Endodermal cell (in vitro differentiated cells): Measurements from ENCODE around the gene FAM13B. TPM values are rescaled to one million over a fixed set of nuclear protein-coding genes. Genes with fewer than 3 reads are reported as not detected.
"Not testable (repeated sequence)": the region's sequence is repeated elsewhere in the genome, so short reads cannot be mapped to it uniquely, and the experiment has no call there.

Experiments
- DNase-seq: peaks from one replicate; pipeline ENCODE4 v3.0.0-alpha.2; 2017
- H3K27ac ChIP-seq: 2 replicates; pipeline ENCODE4 v1.5.1; 2013; ENCODE audit warnings: mild to moderate bottlenecking, low read depth, low read length, moderate library complexity
- H3K27me3 ChIP-seq: 2 replicates; pipeline ENCODE4 v1.6.1; 2013; ENCODE audit warnings: mild to moderate bottlenecking, low read length, moderate library complexity; ENCODE audit not compliant: insufficient read depth, control insufficient read depth, poor library complexity, severe bottlenecking
- H3K36me3 ChIP-seq: 2 replicates; pipeline ENCODE4 v1.7.0; 2013; ENCODE audit warnings: mild to moderate bottlenecking, low read length, moderate library complexity; ENCODE audit not compliant: control insufficient read depth, insufficient read depth
- H3K4me1 ChIP-seq: one replicate; pipeline ENCODE4 v1.7.0; 2013; ENCODE audit warnings: low read length; ENCODE audit not compliant: control insufficient read depth, insufficient read depth
- H3K4me3 ChIP-seq: 2 replicates; pipeline ENCODE4 v1.5.1; 2013; ENCODE audit warnings: mild to moderate bottlenecking, low read length, moderate library complexity
- H3K9ac ChIP-seq: 2 replicates; pipeline ENCODE4 v1.6.1; 2013; ENCODE audit warnings: mild to moderate bottlenecking, low read length, moderate library complexity; ENCODE audit not compliant: poor library complexity, severe bottlenecking; ENCODE audit errors: extremely low read depth
- H3K9me3 ChIP-seq: 2 replicates; pipeline ENCODE4 v1.6.1; 2013; ENCODE audit warnings: mild to moderate bottlenecking, low read length, moderate library complexity; ENCODE audit not compliant: control insufficient read depth
- H3K27ac Mint-ChIP-seq: 2 replicates; pipeline ENCODE4 v1.8.0; 2020; ENCODE audit warnings: mixed read lengths
- H3K27me3 Mint-ChIP-seq: 2 replicates; pipeline ENCODE4 v1.8.0; 2021; ENCODE audit warnings: mild to moderate bottlenecking, mixed read lengths; ENCODE audit not compliant: insufficient read depth
- H3K36me3 Mint-ChIP-seq: 2 replicates; pipeline ENCODE4 v1.8.0; 2020; ENCODE audit warnings: low read depth, mixed read lengths
- H3K4me1 Mint-ChIP-seq: 2 replicates; pipeline ENCODE4 v1.8.0; 2020; ENCODE audit warnings: mixed read lengths
- H3K4me3 Mint-ChIP-seq: 2 replicates; pipeline ENCODE4 v1.8.0; 2020; ENCODE audit warnings: mild to moderate bottlenecking, moderate library complexity, mixed read lengths
- H3K9me3 Mint-ChIP-seq: 2 replicates; pipeline ENCODE4 v1.8.0; 2020; ENCODE audit warnings: mild to moderate bottlenecking, mixed read lengths
- WGBS, 2 experiments: methylation state at CpG; one replicate each; pipeline versions ENCODE4 v1.1.5 to v1.1.7; 2013; ENCODE audit warnings: missing lambda C conversion rate in 2 of 2, mixed read lengths in 1 of 2; ENCODE audit not compliant: insufficient coverage in 1 of 2, insufficient read length in 1 of 2; 5-methylcytosine and 5-hydroxymethylcytosine counted together
- total RNA-seq, 2 donors: library from RNA; stranded (reverse); fragmentation: NEBNext Ultra II Directional in 1 of 2; extraction: Animal tissue kit (Norgen Biotek cat#: 25700) in 1 of 2; gene quantifications; 2 replicates in 1 of 2; 3 replicates in 1 of 2; pipeline ENCODE4 v1.2.1, GENCODE V29; 2021
- TF ChIP-seq, protein P1 (sequence below): fragments of 200-600 bp; sonication (generic); conservative IDR thresholded peaks from 2 replicates; pipeline ENCODE4 v1.5.0; 2021; ENCODE audit warnings: antibody characterized with exemption, mild to moderate bottlenecking

Gene FAM13B
- total RNA-seq, 2 donors from 2014 or later: 22.9 to 28.7 TPM

DNA sequence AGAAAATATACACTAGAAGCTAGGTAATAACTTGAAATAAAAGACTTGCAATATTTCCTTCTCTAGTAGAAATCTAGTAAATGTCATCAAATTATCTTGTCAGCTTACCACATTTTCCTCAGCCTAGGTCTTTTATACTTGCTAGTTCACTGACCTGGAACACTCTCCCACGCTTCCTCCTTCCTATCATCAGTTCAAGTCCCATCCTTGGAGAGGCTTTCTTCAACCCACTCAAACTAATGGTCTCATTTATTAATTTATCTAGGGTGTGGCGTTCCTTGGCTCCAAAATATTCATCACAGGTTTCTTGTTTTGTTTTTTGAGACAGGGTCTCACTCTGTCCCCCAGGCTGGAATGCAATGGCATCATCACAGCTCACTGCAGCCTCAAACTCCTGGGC is 2.9 kb downstream of the FAM13B start:
- Histone ChIP-seq H3K4me3 (no peak overlapping the region), H3K27me3 (no peaks in the 10 kb centered on the region), H3K4me1 (peaks cover 2% of the 10 kb centered on the region), H3K9ac (no peak overlapping the region), H3K27ac (no peak overlapping the region), H3K36me3 (peaks cover 13% of the 10 kb centered on the region), H3K9me3 (no peaks in the 10 kb centered on the region)
- TF ChIP-seq, protein P1, sequence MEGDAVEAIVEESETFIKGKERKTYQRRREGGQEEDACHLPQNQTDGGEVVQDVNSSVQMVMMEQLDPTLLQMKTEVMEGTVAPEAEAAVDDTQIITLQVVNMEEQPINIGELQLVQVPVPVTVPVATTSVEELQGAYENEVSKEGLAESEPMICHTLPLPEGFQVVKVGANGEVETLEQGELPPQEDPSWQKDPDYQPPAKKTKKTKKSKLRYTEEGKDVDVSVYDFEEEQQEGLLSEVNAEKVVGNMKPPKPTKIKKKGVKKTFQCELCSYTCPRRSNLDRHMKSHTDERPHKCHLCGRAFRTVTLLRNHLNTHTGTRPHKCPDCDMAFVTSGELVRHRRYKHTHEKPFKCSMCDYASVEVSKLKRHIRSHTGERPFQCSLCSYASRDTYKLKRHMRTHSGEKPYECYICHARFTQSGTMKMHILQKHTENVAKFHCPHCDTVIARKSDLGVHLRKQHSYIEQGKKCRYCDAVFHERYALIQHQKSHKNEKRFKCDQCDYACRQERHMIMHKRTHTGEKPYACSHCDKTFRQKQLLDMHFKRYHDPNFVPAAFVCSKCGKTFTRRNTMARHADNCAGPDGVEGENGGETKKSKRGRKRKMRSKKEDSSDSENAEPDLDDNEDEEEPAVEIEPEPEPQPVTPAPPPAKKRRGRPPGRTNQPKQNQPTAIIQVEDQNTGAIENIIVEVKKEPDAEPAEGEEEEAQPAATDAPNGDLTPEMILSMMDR: no peak
- peaks cover 20% of the 10 kb centered on the region for H3K4me1 Mint-ChIP-seq
- no peak for DNase-seq
- H3K27me3 Mint-ChIP-seq: no peaks in the 10 kb centered on the region
- H3K9me3 Mint-ChIP-seq: no peaks in the 10 kb centered on the region
- H3K4me3 Mint-ChIP-seq: peak overlapping the region; percentile 99
- WGBS, 2 experiments: 83 to 96% methylated on average over 1 to 2 of the region's 2 CpGs
- no peak overlapping the region for H3K27ac Mint-ChIP-seq
- H3K36me3 Mint-ChIP-seq: peaks cover 15% of the 10 kb centered on the region

DNA sequence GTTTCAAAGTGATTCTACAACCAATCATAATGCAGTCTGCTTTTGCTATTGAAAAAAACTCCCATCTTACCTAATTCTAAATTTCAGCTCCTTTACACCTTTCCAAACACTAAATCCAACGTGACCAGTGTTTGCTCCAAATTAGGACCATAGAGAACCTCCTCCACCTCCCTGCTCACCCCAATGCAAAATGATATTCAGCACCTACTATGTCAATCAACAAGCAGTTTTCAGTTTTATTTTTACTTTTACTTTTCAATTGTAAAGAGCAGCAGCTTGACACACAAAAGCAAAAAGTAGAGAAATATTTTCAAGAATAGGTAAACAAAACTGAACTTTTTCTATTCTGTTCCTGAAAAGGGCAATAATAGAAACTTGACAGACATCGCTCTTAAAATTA is 3.4 kb downstream of the FAM13B start:
- Mint-ChIP-seq H3K9me3 (no peaks in the 10 kb centered on the region), H3K4me1 (peaks cover 22% of the 10 kb centered on the region), H3K36me3 (peaks cover 15% of the 10 kb centered on the region), H3K27ac (no peak overlapping the region), H3K27me3 (no peaks in the 10 kb centered on the region), H3K4me3 (no peak overlapping the region)
- Histone ChIP-seq H3K36me3 (peaks cover 13% of the 10 kb centered on the region), H3K4me3 (no peak overlapping the region), H3K27me3 (no peaks in the 10 kb centered on the region), H3K9me3 (no peaks in the 10 kb centered on the region), H3K4me1 (peaks cover 2% of the 10 kb centered on the region), H3K9ac (no peak overlapping the region), H3K27ac (no peak overlapping the region)
- TF ChIP-seq, protein P1: no peak
- no peak for DNase-seq
- WGBS, 2 experiments: 91 to 100% methylated on average over 1 of the region's 2 CpGs

DNA sequence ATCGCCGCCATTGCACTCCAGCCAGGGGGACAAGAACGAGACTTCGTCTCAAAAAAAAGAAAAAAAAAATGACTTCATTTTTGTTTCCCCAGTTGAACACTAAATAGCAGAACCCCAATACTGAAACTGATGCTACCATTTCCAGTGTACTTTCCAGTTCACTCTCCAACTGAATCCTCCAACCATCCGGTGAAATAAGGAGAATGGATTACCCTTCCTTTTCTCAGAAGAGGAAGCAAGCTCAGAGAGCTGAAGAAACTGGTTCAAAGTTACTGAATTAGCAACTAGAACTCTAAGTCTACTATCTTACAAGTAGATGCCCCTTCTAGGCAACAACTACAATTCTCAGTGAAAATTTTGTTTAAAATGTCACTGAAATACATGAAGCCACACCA is 3.9 kb downstream of the FAM13B start:
- Mint-ChIP-seq H3K27ac (no peak overlapping the region), H3K9me3 (no peaks in the 10 kb centered on the region), H3K4me3 (no peak overlapping the region), H3K36me3 (peaks cover 15% of the 10 kb centered on the region), H3K27me3 (no peaks in the 10 kb centered on the region), H3K4me1 (peaks cover 23% of the 10 kb centered on the region)
- H3K27ac ChIP-seq: no peak overlapping the region
- no peaks in the 10 kb centered on the region for H3K27me3 ChIP-seq
- H3K4me1 ChIP-seq: peaks cover 2% of the 10 kb centered on the region
- no peak for DNase-seq
- TF ChIP-seq, protein P1: no peak
- no peak overlapping the region for H3K4me3 ChIP-seq
- 94 to 97% methylated on average over 5 of the region's 5 CpGs for WGBS, 2 experiments
- no peaks in the 10 kb centered on the region for H3K9me3 ChIP-seq
- no peak overlapping the region for H3K9ac ChIP-seq
- H3K36me3 ChIP-seq: peaks cover 13% of the 10 kb centered on the region

DNA sequence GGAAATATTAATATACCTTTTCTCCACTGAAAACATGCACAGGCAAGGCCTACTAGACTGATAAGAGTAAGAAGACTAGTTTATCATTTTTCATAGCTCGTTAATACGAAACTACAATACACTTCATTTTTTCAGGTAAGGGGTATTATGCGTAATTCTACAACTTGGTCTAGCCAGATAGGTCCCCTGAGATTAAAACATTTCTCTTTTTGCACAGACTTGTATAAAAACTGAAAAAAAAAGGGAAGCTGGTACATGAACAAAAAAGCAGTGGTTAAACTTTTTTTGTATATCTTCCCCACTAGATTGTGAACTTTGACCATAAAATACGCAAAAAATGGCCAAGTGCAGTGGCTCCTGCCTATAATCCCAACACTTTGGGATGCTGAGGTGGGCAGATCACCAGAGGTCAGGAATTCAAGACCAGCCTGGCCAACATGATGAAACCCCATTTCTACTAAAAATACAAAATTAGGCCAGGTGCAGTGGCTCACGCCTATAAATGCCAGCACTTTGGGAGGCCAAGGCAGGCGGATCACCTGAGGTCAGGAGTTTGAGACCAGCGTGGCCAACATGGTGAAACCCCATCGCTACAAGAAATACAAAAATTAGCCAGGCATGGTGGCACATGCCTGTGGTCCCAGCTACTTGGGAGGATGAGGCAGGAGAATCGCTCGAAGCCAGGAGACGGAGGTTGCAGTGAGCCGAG is 4.5 kb downstream of the FAM13B start:
- not testable (repeated sequence) for H3K4me3 Mint-ChIP-seq, H3K27ac Mint-ChIP-seq, H3K9me3 ChIP-seq, H3K27me3 ChIP-seq, DNase-seq, H3K27me3 Mint-ChIP-seq, H3K9me3 Mint-ChIP-seq, H3K27ac ChIP-seq, H3K9ac ChIP-seq, H3K4me3 ChIP-seq, H3K4me1 ChIP-seq
- Mint-ChIP-seq H3K36me3 (peaks cover 15% of the 10 kb centered on the region), H3K4me1 (peaks cover 19% of the 10 kb centered on the region)
- 96 to 99% methylated on average over 9 to 12 of the region's 12 CpGs for WGBS, 2 experiments
- H3K36me3 ChIP-seq: peaks cover 13% of the 10 kb centered on the region

DNA sequence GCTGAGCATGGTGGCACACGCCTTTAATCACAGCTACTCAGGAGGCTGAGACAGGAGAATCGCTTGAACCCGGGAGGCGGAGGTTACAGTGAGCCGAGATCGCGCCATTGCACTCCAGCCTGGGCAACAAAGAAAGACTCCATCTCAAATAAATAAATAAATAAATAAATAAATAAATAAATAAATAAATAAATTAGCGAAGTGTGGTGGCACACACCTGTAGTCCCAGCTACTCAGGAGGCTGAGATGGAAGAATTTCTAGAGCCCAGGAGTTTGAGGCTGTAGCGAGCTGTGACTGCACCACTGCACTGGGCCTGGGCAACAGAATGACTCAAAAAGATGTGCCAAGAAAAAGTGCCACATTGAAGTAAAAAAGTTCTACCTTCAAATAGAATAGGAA is 6.1 kb downstream of the FAM13B start:
- not testable (repeated sequence) for H3K4me3 Mint-ChIP-seq, DNase-seq, H3K27me3 ChIP-seq, H3K9me3 Mint-ChIP-seq, H3K27me3 Mint-ChIP-seq, H3K27ac Mint-ChIP-seq, H3K9ac ChIP-seq, H3K9me3 ChIP-seq, H3K4me1 ChIP-seq, H3K4me3 ChIP-seq, H3K27ac ChIP-seq
- 96 to 100% methylated on average over 3 to 6 of the region's 9 CpGs for WGBS, 2 experiments
- peaks cover 13% of the 10 kb centered on the region for H3K36me3 ChIP-seq
- Mint-ChIP-seq H3K4me1 (peaks cover 26% of the 10 kb centered on the region), H3K36me3 (peaks cover 15% of the 10 kb centered on the region)
